ELF-1 (cell line): ENCODE results near the gene RBBP5.
"Not testable (repeated sequence)": the region's sequence is repeated elsewhere in the genome, so short reads cannot be mapped to it uniquely, and the experiment has no call there.

Experiments used
- DNase-seq: peaks from one replicate; pipeline ENCODE4 v3.0.0-alpha.2; 2016; ENCODE audit warnings: low read depth, low spot score

RBBP5 gene

GRCh38 chr1:205121660-205122488 lies at the start of gene RBBP5:
Gene RBBP5, minus strand, starts transcription at chr1:205121978. Its CDS starts 105 bp downstream, at chr1:205121873.
- DNase-seq: peak; percentile 97

GRCh38 chr1:205171369-205171768 lies 49.6 kb upstream of the RBBP5 start:
- DNase-seq: no peak

- DNase-seq: no peak
Observed at GRCh38 chr1:205170532-205171269, 48.9 kb upstream of the RBBP5 start.

GRCh38 chr1:205169248-205169647 lies 47.5 kb upstream of the RBBP5 start:
- DNase-seq: no peak

- no peak for DNase-seq
Observed at GRCh38 chr1:205168291-205168690, 46.5 kb upstream of the RBBP5 start.

GRCh38 chr1:205162301-205162700 lies 40.5 kb upstream of the RBBP5 start:
- DNase-seq: no peak

- peak; percentile 17 for DNase-seq
Observed at GRCh38 chr1:205161076-205161475, 39.3 kb upstream of the RBBP5 start.

- DNase-seq: no peak
Observed at GRCh38 chr1:205158048-205158616, 36.4 kb upstream of the RBBP5 start.

GRCh38 chr1:205155665-205156377 lies 34.0 kb upstream of the RBBP5 start:
- DNase-seq: not testable (repeated sequence)

GRCh38 chr1:205152505-205152904 lies 30.7 kb upstream of the RBBP5 start:
- no peak for DNase-seq

- DNase-seq: no peak
Observed at GRCh38 chr1:205150651-205151428, 29.1 kb upstream of the RBBP5 start.

- peak; percentile 10 for DNase-seq
Observed at GRCh38 chr1:205147191-205147835, 25.5 kb upstream of the RBBP5 start.

GRCh38 chr1:205144751-205145150 lies 23.0 kb upstream of the RBBP5 start:
- no peak for DNase-seq

GRCh38 chr1:205144046-205144720 lies 22.4 kb upstream of the RBBP5 start:
- peak; percentile 9 for DNase-seq

- no peak for DNase-seq
Observed at GRCh38 chr1:205142102-205142469, 20.3 kb upstream of the RBBP5 start.

- DNase-seq: peak; percentile 81
Observed at GRCh38 chr1:205141236-205142101, 19.7 kb upstream of the RBBP5 start.

GRCh38 chr1:205140113-205140512 lies 18.3 kb upstream of the RBBP5 start:
- no peak for DNase-seq

- DNase-seq: peak; percentile 13
Observed at GRCh38 chr1:205137901-205138300, 16.1 kb upstream of the RBBP5 start.

GRCh38 chr1:205133287-205133686 lies 11.5 kb upstream of the RBBP5 start:
- DNase-seq: no peak
